Natural killer cell (primary cell): ENCODE data around the gene SLC4A4. TPM values are rescaled to one million over a fixed set of nuclear protein-coding genes. Genes with fewer than 3 reads are reported as not detected.

Experiments used
- ATAC-seq, 3 donors: fragments of 150-1000 bp in 2 of 3; fragments of 200-7000 bp in 1 of 3; cut with Tn5 transposase; 1 replicate in 1 of 3; 2 replicates in 2 of 3; pipeline ENCODE4 v1.10.0; 2021; ENCODE audit warnings: mild to moderate bottlenecking in 2 of 3, moderate library complexity in 2 of 3
- DNase-seq, 2 donors: peaks; one replicate each; pipeline versions ENCODE4 v3.0.0 to v3.0.0-alpha.2; 2013 to 2021; ENCODE audit warnings: mixed read lengths in 1 of 2
- H3K27ac ChIP-seq: one replicate; pipeline ENCODE4 v1.5.1; 2013; ENCODE audit warnings: mild to moderate bottlenecking, low read length
- H3K27me3 ChIP-seq: one replicate; pipeline ENCODE4 v1.6.1; 2013; ENCODE audit warnings: low read length; ENCODE audit not compliant: control insufficient read depth, insufficient read depth
- H3K36me3 ChIP-seq: one replicate; pipeline ENCODE4 v1.6.1; 2013; ENCODE audit warnings: low read length; ENCODE audit not compliant: control insufficient read depth, insufficient read depth
- H3K4me1 ChIP-seq: one replicate; pipeline ENCODE4 v1.6.1; 2013; ENCODE audit warnings: low read length; ENCODE audit not compliant: control insufficient read depth, insufficient read depth
- H3K4me3 ChIP-seq: one replicate; pipeline ENCODE4 v1.5.1; 2013; ENCODE audit warnings: low read length
- H3K9me3 ChIP-seq: one replicate; pipeline ENCODE4 v1.6.1; 2013; ENCODE audit warnings: low read length; ENCODE audit not compliant: control insufficient read depth, insufficient read depth
- H3K27ac Mint-ChIP-seq, 2 donors: one replicate each; pipeline ENCODE4 v1.8.0; 2022; ENCODE audit warnings: mild to moderate bottlenecking in 2 of 2, mixed read lengths in 2 of 2, moderate library complexity in 1 of 2
- H3K27me3 Mint-ChIP-seq, 2 donors: one replicate each; pipeline ENCODE4 v1.8.0; 2022; ENCODE audit warnings: low read depth in 2 of 2, mixed read lengths in 2 of 2
- H3K36me3 Mint-ChIP-seq: one replicate; pipeline ENCODE4 v1.8.0; 2022; ENCODE audit warnings: mixed read lengths
- H3K4me1 Mint-ChIP-seq, 2 donors: one replicate each; pipeline ENCODE4 v1.8.0; 2022; ENCODE audit warnings: mixed read lengths in 2 of 2
- H3K4me3 Mint-ChIP-seq: one replicate; pipeline ENCODE4 v1.8.0; 2022; ENCODE audit warnings: mild to moderate bottlenecking, moderate library complexity, mixed read lengths
- H3K9me3 Mint-ChIP-seq, 2 donors: one replicate each; pipeline ENCODE4 v1.8.0; 2022; ENCODE audit warnings: mixed read lengths in 2 of 2
- CTCF ChIP-seq: fragments of 200-600 bp; IDR thresholded peaks from one replicate; pipeline ENCODE4 v1.8.0; 2022; ENCODE audit warnings: antibody characterized with exemption
- WGBS: methylation state at CpG from one replicate; pipeline ENCODE4 v1.1.7; 2013; ENCODE audit warnings: missing lambda C conversion rate; ENCODE audit not compliant: insufficient coverage; 5-methylcytosine and 5-hydroxymethylcytosine counted together
- intact Hi-C: fragments of 100-400 bp; cut with micrococcal nuclease; formaldehyde crosslinking; loops from one replicate; pipeline ENCODE4 v1.14.2; 2022
- total RNA-seq, 4 donors: library from RNA; stranded (reverse); fragments of 120-200 nt in 1 of 4; gene quantifications; one replicate each; pipeline versions ENCODE4 v1.2.3 to v1.2.4, GENCODE V29; 2013 to 2022

SLC4A4 gene
- total RNA-seq, 3 donors from 2014 or later (not counting 1 experiment from before 2014, with no cell fraction given), result 17.9 to 20.4 (median 19.1) TPM

GRCh38 chr4:71334465-71334882 is 4.3 kb upstream of the SLC4A4 start:
- WGBS, result 95% methylated on average over 2 of the region's 3 CpGs
- DNase-seq, result no peak
- intact Hi-C loops, result no loop called here
- no peak for TF ChIP-seq CTCF
- no peak for ATAC-seq
- H3K9me3 ChIP-seq, result no peaks in the 10 kb centered on the region
- H3K4me1 ChIP-seq, result peaks cover 6% of the 10 kb centered on the region
- Mint-ChIP-seq H3K36me3 (no peaks in the 10 kb centered on the region), H3K27ac (no peak overlapping the region), H3K4me1 (peaks cover 13 to 23% of the 10 kb centered on the region in 2 donors), H3K4me3 (no peak overlapping the region), H3K27me3 (no peaks in the 10 kb centered on the region), H3K9me3 (no peaks in the 10 kb centered on the region)
- no peaks in the 10 kb centered on the region for H3K27me3 ChIP-seq
- H3K36me3 ChIP-seq, result no peaks in the 10 kb centered on the region
- no peak overlapping the region for H3K27ac ChIP-seq
- H3K4me3 ChIP-seq, result no peak overlapping the region

GRCh38 chr4:71343670-71344466 is 5.0 kb downstream of the SLC4A4 start:
- peaks cover 6% of the 10 kb centered on the region for H3K4me1 ChIP-seq
- no peaks in the 10 kb centered on the region for H3K27me3 ChIP-seq
- no peak overlapping the region for H3K27ac ChIP-seq
- Mint-ChIP-seq H3K36me3 (no peaks in the 10 kb centered on the region), H3K4me3 (no peak overlapping the region), H3K27ac (no peak overlapping the region), H3K27me3 (no peaks in the 10 kb centered on the region), H3K9me3 (no peaks in the 10 kb centered on the region), H3K4me1 (peaks cover 9 to 17% of the 10 kb centered on the region in 2 donors)
- intact Hi-C loops, result no loop called here
- 82% methylated on average over 2 of the region's 2 CpGs for WGBS
- H3K36me3 ChIP-seq, result no peaks in the 10 kb centered on the region
- no peaks in the 10 kb centered on the region for H3K9me3 ChIP-seq
- H3K4me3 ChIP-seq, result no peak overlapping the region
- ATAC-seq, result no peak
- no peak for DNase-seq
- TF ChIP-seq CTCF, result no peak

- peaks cover 5 to 12% of the 10 kb centered on the region in 2 donors for H3K4me1 Mint-ChIP-seq
- Histone ChIP-seq H3K27ac (no peak overlapping the region), H3K9me3 (no peaks in the 10 kb centered on the region), H3K4me3 (no peak overlapping the region), H3K36me3 (peaks cover 2% of the 10 kb centered on the region), H3K27me3 (no peaks in the 10 kb centered on the region), H3K4me1 (no peaks in the 10 kb centered on the region)
- H3K36me3 Mint-ChIP-seq, result no peaks in the 10 kb centered on the region
- no peak overlapping the region for H3K27ac Mint-ChIP-seq
- ATAC-seq, result no peak
- H3K27me3 Mint-ChIP-seq, result no peaks in the 10 kb centered on the region
- intact Hi-C loops, result no loop called here
- no peaks in the 10 kb centered on the region for H3K9me3 Mint-ChIP-seq
- no peak for DNase-seq
- H3K4me3 Mint-ChIP-seq, result no peak overlapping the region
- no peak for TF ChIP-seq CTCF
Measured at GRCh38 chr4:71346710-71347109, 7.9 kb downstream of the SLC4A4 start.

- ATAC-seq, result no peak
- Histone ChIP-seq H3K4me1 (no peaks in the 10 kb centered on the region), H3K36me3 (peaks cover 2% of the 10 kb centered on the region), H3K27ac (no peak overlapping the region), H3K9me3 (no peaks in the 10 kb centered on the region), H3K4me3 (no peak overlapping the region), H3K27me3 (no peaks in the 10 kb centered on the region)
- no peak for DNase-seq
- intact Hi-C loops, result no loop called here
- Mint-ChIP-seq H3K4me1 (peaks cover 5 to 11% of the 10 kb centered on the region in 2 donors), H3K4me3 (no peak overlapping the region), H3K27ac (no peak overlapping the region), H3K36me3 (no peaks in the 10 kb centered on the region), H3K9me3 (no peaks in the 10 kb centered on the region), H3K27me3 (no peaks in the 10 kb centered on the region)
- no peak for TF ChIP-seq CTCF
- 86% methylated on average over 1 of the region's 3 CpGs for WGBS
Measured at GRCh38 chr4:71348586-71348985, 9.8 kb downstream of the SLC4A4 start.
